GM19035 (cell line): ENCODE measurements around the gene DNAH5.

Experiments used
- ATAC-seq: cut with Tn5 transposase; IDR thresholded peaks from one replicate; pipeline ENCODE4 v1.9.1; 2021; ENCODE audit not compliant: unreplicated experiment

DNAH5 gene

GRCh38 chr5:13945271-13945670 is 783 bp upstream of the DNAH5 start:
- no peak for ATAC-seq

GRCh38 chr5:13943676-13944075 is 812 bp downstream of the DNAH5 start:
- no peak for ATAC-seq

- ATAC-seq = no peak
Measured at GRCh38 chr5:13941468-13941867, 3.0 kb downstream of the DNAH5 start.

GRCh38 chr5:13939638-13940037 is 4.8 kb downstream of the DNAH5 start:
- ATAC-seq = no peak

GRCh38 chr5:13934921-13935320 is 9.6 kb downstream of the DNAH5 start:
- no peak for ATAC-seq

GRCh38 chr5:13934125-13934524 is 10.4 kb downstream of the DNAH5 start:
- ATAC-seq = no peak

- no peak for ATAC-seq
Measured at GRCh38 chr5:13932561-13932960, 11.9 kb downstream of the DNAH5 start.

GRCh38 chr5:13932011-13932410 is 12.5 kb downstream of the DNAH5 start:
- no peak for ATAC-seq

GRCh38 chr5:13930541-13931171 is 13.8 kb downstream of the DNAH5 start:
- ATAC-seq = no peak

- ATAC-seq = no peak
Measured at GRCh38 chr5:13926731-13927130, 17.8 kb downstream of the DNAH5 start.

- ATAC-seq = no peak
Measured at GRCh38 chr5:13921578-13921977, 22.9 kb downstream of the DNAH5 start.

GRCh38 chr5:13919786-13920185 is 24.7 kb downstream of the DNAH5 start:
- no peak for ATAC-seq

- ATAC-seq = no peak
Measured at GRCh38 chr5:13919087-13919486, 25.4 kb downstream of the DNAH5 start.

GRCh38 chr5:13917061-13917460 is 27.4 kb downstream of the DNAH5 start:
- no peak for ATAC-seq

- no peak for ATAC-seq
Measured at GRCh38 chr5:13913962-13914361, 30.5 kb downstream of the DNAH5 start.

- ATAC-seq = no peak
Measured at GRCh38 chr5:13910637-13911288, 33.7 kb downstream of the DNAH5 start.

- no peak for ATAC-seq
Measured at GRCh38 chr5:13910201-13910600, 34.3 kb downstream of the DNAH5 start.

- no peak for ATAC-seq
Measured at GRCh38 chr5:13909271-13909670, 35.2 kb downstream of the DNAH5 start.

- ATAC-seq = no peak
Measured at GRCh38 chr5:13898569-13898968, 45.9 kb downstream of the DNAH5 start.

- no peak for ATAC-seq
Measured at GRCh38 chr5:13878357-13878756, 66.1 kb downstream of the DNAH5 start.

- no peak for ATAC-seq
Measured at GRCh38 chr5:13866792-13867191, 77.7 kb downstream of the DNAH5 start.

GRCh38 chr5:13865312-13865711 is 79.2 kb downstream of the DNAH5 start:
- ATAC-seq = no peak

- ATAC-seq = no peak
Measured at GRCh38 chr5:13860146-13860545, 84.3 kb downstream of the DNAH5 start.
